ENCODE measurements around the gene ZGRF1. TPM values are rescaled to one million over a fixed set of nuclear protein-coding genes. Genes with fewer than 3 reads are reported as not detected.

ZGRF1 gene
- total RNA-seq, 1 experiment from 2014 or later: 21.4 TPM

- POLR2A ChIA-PET: no interaction called here
These were observed 100.6 kb downstream of the ZGRF1 start for GRCh38 chr4:112536123-112536522.

More at GRCh38 chr4:112536123-112536522, 100.6 kb downstream of the ZGRF1 start:
- ATAC-seq: no peak
- no peak overlapping the region for H3K27ac ChIP-seq (ENCODE audit: low read depth, low read length)
- H3K4me3 ChIP-seq (replicated peaks in 1 of 2; ENCODE audit: low read depth in 1 of 2, low read length in 2 of 2): no peak overlapping the region
- H3K9me2 ChIP-seq (ENCODE audit: insufficient read depth): no peaks in the 10 kb centered on the region
- H3K27me3 ChIP-seq (ENCODE audit: insufficient read depth, low read length): no peaks in the 10 kb centered on the region
- TF ChIP-seq CEBPB (IDR thresholded peaks at IDR 0.05; ENCODE audit: low read depth): no peak
- no peak for TF ChIP-seq RAD21 (IDR thresholded peaks at IDR 0.05; ENCODE audit: low read depth)
- TF ChIP-seq ZBTB33 (IDR thresholded peaks at IDR 0.05; ENCODE audit: extremely low read depth, insufficient replicate concordance, low read length): no peak
- TF ChIP-seq TCF7L2 (IDR thresholded peaks at IDR 0.05; ENCODE audit: borderline replicate concordance, extremely low read depth, insufficient read depth, insufficient read length): no peak
- TF ChIP-seq POLR2A (IDR thresholded peaks at IDR 0.05; ENCODE audit: borderline replicate concordance, extremely low read depth, insufficient read depth, insufficient read length): no peak
- no peak for TF ChIP-seq EGR1 (IDR thresholded peaks at IDR 0.05; ENCODE audit: low read depth)
- no peak for TF ChIP-seq ELF1 (IDR thresholded peaks at IDR 0.05; ENCODE audit: borderline replicate concordance, low read depth)
- TF ChIP-seq YY1 (IDR thresholded peaks at IDR 0.05; ENCODE audit: extremely low read depth, insufficient replicate concordance, low read depth, low read length): no peak
- TF ChIP-seq MAX (IDR thresholded peaks at IDR 0.05): no peak
- TF ChIP-seq FOSL1 (IDR thresholded peaks at IDR 0.05; ENCODE audit: low read depth): no peak
- TF ChIP-seq REST (IDR thresholded peaks at IDR 0.05; ENCODE audit: low read depth): no peak
- H3K9ac ChIP-seq (ENCODE audit: low read length): no peak overlapping the region
- RAD21 ChIA-PET (ENCODE audit: low non-redundant PET in 1 of 2, low total read pairs in 2 of 2, uncharacterized antibody in 2 of 2, unreplicated experiment in 2 of 2): no interaction called here
- H3K4me1 ChIP-seq (ENCODE audit: control insufficient read depth in 1 of 2, insufficient read depth in 2 of 2, low read length in 2 of 2): peaks cover 2 to 7% of the 10 kb centered on the region in 2 experiments; a peak in 1 of 4 replicates
- no peaks in the 10 kb centered on the region for H3K9me3 ChIP-seq (ENCODE audit: control insufficient read depth in 1 of 2, insufficient read depth in 1 of 2, low read depth in 1 of 2, low read length in 2 of 2)
- no peaks in the 10 kb centered on the region for H4K20me1 ChIP-seq (ENCODE audit: insufficient read depth)
- DNase-seq (ENCODE audit: low read depth, low spot score): no peak
- H3K79me2 ChIP-seq (ENCODE audit: insufficient read depth, low read length): no peaks in the 10 kb centered on the region
- no peak overlapping the region for H2AFZ ChIP-seq (ENCODE audit: low read depth, low read length, poor library complexity, severe bottlenecking)
- intact Hi-C loops (cut with micrococcal nuclease): no loop called here
- no TSS peak for BruUV-seq (replicated peaks)
- H3K36me3 ChIP-seq (ENCODE audit: control insufficient read depth in 1 of 2, insufficient read depth in 2 of 2, low read length in 2 of 2): no peaks in the 10 kb centered on the region
- no peak overlapping the region for H3K4me2 ChIP-seq (ENCODE audit: low read length)
- CTCF ChIA-PET: interaction anchor here (1.1 to 3.4 kb wide), 2 partner anchors 12 to 13 kb away, joined by 3 to 14 read pairs; no protein-coding TSS in a partner anchor

Measured in HCT116 (cell line).